Ovary (tissue), 3 donors: Measurements from ENCODE around the gene IPCEF1.

Source experiments
- CTCF ChIP-seq, 3 donors: fragments of 450-650 bp in 2 of 3; fragments of 200-600 bp in 1 of 3; IDR thresholded peaks; one replicate each; pipeline versions ENCODE4 v1.5.1 to v1.8.0; 2016 to 2022; ENCODE audit warnings: antibody characterized with exemption in 3 of 3, mild to moderate bottlenecking in 1 of 3
- EP300 ChIP-seq: sonication (generic); formaldehyde crosslinking; IDR thresholded peaks from one replicate; pipeline ENCODE4 v1.6.1; 2017; ENCODE audit warnings: antibody characterized with exemption
- POLR2A ChIP-seq: fragments of 450-650 bp; IDR thresholded peaks from one replicate; pipeline ENCODE4 v1.6.1; 2017; ENCODE audit warnings: antibody characterized with exemption, mild to moderate bottlenecking, moderate library complexity
- donor health status: DM: no; HTN: no; CAD: no.

GRCh38 chr6:154406301-154406700 lies 49.7 kb upstream of the IPCEF1 start:
- no peak for TF ChIP-seq POLR2A
- TF ChIP-seq CTCF (IDR thresholded peaks at IDR 0.05) = no peak
- TF ChIP-seq EP300 = no peak
